HG03565 (cell line): ENCODE measurements around the gene INAVA.

Source experiments
- ATAC-seq: cut with Tn5 transposase; IDR thresholded peaks from one replicate; pipeline ENCODE4 v1.9.1; 2021; ENCODE audit warnings: mild to moderate bottlenecking, moderate library complexity; ENCODE audit not compliant: unreplicated experiment

Gene INAVA

DNA sequence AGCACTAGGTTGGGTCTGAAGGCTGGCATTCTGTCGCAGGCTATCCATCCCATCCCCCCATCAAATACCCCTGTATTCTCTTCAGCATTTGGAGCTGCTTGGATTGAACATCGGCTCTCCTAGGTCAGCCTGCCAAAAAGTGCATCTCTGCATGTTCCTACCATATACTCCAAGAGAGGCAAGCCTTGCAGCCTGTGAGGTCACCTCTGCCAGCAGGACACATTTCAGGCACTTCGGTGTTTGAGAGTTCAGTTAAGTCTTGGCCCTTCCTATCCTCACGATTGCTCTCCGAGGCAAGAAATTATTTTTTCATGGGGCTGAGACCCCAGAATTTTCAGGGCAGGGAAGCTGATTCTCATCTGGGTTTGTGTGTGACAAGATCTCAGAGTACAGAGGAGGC lies 19.3 kb upstream of the INAVA start:
- no peak for ATAC-seq

DNA sequence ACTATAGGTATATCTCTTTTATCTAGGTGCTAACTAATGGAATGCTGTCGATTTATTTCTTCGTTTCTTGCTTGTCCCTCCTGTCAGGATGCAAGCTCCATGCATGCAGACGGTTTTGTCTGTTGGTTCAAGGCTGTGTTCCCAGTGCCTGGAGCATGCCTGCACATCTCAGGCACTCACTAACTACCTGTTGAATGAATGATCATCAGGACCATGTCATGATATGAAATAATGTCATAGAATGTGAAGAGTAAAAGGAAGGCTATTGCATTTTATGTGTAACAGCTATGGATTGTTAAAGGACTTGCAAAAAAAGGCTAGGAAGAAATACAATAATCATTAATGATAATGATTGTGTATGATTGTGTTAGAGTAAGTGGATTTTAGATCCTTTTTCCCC lies 17.7 kb upstream of the INAVA start:
- ATAC-seq = no peak

DNA sequence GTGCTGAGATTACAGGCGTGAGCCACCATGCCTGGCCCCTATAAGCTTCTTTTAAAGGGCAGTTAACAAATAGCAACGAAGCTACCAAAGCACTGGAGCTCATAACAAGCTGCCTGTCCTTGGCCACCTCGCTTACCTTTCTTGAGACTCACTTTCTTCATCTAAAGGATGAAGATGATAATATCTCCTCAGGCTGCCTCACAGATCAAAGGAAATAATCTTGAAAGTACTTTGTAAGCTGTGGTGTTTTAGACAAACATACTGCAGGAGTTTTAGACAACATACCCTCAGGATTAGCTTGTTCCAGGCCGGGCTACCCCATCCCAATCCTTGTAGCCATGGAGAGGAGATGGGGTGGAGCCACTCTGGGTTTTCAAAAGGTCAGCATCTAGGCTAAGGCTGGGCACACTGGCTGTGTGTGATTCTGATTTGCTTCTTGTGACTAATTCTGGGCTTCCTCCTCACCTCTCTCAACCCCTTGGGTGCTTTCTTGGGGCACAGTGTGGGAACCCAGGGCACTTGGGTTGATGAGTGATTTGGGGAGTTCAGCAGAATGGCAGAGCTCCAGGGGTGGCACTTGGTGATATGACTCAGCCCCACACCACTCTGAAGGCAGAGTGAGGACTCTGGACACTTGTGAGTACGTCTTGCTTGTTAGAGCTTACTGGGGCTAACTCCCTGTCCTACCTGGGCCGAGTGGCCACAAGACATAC lies 16.7 kb upstream of the INAVA start:
- peak; percentile 53 for ATAC-seq

DNA sequence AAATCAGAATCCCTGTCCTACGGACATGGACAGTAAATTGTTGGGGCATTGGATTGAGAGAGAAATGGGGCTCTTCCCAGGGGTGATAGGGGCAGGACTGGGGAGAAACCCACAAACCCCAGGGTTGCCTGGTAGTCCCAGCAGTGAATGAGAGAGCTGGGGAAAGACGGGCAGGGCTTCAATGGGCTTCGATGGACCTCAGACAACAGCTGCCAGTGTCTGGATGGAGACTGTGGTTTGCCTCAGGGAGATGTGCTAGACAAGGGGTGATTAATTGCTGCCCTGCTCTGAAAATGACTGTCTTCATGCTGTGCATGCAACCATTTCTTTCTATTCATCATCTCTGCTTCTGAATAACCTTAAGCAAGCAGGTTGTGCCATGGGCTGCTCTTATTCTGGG lies 14.5 kb upstream of the INAVA start:
- no peak for ATAC-seq

DNA sequence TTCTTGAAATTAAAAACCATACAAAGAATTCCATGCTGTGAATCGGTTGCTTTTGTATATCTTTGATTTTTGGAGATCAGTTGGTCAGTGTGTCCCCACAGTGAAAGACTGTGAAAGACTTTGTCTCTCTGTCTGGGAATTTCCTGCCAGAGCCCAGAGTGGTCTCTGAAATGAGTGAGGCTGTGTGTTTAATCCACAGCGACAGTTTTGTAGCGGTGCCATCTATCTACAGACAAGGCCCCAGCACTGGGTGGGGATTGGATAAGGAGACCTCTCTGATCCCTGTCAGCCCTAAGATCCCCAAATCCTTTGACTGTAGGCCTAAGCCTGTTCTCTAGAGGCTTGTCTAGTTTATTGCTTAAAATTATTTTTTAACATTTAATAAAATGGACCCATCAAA lies 11.6 kb upstream of the INAVA start:
- ATAC-seq = no peak

DNA sequence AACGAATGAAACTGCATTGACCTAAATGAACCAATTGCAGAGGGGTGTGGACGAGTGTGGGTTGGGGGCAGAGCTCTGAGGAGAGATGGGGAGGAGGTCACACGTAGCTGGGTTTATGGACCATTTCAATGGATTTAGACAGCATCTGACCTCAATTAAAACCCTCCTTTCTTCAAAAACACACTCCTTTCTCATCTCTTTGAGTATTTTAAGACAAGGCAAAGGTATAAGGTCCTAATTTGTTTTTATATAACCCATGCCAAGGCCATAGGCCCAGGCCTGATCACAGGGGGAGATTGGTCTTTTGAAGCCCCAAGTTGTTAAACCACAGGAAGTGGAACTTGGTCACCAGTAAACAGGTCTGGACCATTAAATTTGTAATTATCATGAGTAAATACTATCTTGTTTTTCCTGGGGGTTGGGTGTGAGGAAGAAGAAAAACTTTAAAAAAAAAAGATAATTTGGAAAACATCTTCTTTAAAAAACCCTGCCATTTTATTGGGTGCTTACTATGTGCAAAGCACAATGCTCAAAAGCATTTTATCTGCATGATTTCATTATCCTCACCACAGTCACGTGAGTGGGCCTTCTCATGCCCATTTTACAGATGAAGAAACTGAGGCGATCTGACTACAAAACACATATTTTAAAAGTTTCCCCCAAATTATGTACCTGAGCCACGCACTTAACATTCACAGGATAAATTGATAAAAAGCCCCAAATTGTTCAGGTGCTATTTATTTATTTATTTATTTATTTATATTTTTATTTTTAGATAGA lies 8.9 kb upstream of the INAVA start:
- no peak for ATAC-seq

DNA sequence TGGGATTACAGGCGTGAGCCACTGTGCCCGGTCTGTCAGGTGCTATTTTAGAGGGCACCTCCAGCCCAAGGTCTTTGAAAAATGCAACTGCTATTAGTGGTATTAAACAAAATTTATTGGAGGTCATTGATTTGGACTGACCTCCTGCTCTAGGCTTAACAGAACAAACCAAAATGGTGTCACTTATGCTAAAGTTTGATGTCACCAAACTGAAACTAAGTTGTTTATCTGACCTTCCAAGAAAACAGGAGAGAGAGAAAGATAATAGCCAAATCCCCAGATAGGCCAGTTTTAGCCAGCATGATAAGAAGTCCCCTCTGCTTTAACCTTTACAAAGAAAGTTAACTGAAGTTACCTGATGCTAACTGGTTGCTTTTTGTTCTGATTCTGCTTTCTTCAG lies 8.1 kb upstream of the INAVA start:
- ATAC-seq = no peak

DNA sequence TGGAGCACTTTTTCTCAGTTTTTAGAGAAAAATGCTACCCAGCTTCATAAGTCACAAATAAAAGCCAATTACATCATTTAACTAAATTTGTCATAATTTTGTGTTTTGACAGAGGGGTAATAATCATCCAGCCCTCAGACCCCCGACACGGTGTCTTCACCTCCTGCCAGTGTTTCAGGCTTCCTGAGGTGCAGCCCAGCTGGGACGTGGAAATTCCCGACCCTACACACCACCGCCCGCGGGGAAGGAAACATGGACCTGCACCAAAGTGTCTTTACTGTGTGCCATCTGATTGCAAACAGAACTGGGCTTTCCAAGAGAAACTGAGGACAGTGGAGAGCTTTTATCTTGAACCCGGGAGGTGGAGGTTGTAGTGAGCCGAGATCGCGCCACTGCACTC lies 7.7 kb upstream of the INAVA start:
- ATAC-seq = no peak

DNA sequence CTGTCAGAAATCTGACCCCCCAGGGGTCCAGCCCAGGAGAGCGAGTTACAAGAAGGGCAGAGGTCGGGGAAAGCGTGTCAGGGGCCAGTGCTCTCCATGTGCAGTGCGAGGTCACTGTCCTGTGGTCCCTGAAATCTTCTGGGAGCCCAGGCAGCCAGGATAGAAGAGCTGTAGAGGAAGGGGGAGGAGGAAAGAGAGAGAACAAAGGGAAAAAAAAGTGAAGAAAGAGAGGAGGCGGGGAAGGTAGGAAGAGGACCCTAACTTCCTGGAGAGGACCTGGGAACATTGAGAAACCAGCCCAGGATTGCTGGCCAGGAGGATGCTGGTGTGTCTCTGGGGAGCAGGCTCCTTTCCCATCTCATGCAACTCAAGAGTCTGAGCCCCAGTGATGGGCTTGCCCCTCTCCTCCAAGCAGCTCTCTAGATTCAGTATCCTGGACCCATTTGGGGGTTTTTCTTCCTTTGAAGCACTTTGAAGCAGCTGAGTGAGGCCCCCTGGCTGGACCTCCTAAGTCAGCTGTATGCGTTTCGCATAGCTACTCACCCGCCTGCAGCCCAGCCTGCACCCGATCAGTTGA lies 6.8 kb upstream of the INAVA start:
- ATAC-seq = no peak

DNA sequence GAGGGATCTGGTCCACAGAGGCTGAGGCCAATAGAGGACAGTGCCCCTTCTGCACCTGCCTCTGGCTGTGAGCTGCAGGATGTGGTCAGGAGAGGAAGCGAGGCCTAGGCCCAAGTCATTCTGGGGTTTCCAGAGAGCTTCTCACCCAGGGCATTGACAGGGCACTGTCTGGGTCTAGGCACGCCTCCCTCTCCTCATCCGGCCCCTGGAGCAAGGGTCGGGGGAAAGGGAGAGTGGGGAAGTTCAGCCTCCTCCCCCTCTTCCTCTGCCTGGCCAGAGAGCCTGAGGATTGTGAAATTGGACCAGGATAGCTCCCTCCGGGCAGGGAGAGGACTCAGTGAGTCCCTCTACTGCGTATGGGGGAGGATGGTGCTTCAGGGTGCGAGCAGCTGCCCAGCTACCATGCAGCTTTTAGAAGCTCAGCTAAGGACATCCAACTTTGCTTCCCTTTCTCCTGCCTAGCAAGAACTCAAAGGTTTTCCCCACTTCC lies 6.3 kb upstream of the INAVA start:
- peak; percentile 81 for ATAC-seq

DNA sequence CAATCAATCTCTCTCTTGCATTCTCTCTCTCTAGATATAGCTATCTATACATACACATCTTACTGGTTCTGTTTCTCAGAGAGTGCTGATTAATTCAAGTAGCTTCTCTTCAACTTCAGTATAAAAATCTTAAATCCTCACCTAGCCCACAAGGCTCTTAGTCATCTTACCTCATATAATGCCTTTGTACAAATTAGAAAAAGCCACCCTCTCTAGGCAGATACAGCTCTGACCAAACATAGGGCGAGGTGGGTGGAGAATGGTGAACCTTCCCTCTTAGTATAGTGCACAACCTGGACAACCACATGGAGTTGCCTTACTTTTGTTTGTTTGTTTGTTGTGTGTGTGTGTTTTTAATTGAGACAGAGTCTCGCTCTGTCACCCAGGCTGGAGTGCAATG lies 5.1 kb upstream of the INAVA start:
- ATAC-seq = no peak

DNA sequence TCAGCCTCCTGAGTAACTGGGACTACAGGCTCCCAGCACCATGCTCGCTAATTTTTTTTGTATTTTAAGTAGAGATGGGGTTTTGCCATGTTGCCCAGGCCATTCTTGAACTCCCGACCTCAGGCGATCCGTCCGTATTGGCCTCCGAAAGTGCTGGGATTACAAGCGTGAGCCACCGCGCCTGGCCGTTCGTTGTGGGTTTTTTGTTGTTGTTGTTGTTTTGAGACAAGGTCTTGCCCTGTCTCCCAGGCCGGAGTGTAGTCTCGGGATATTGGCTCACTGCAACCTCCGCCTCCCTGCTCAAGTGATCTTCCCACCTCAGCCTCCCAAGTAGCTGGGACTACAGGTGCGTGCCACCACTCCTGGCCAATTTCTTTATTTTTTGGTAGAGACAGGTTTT lies 4.7 kb upstream of the INAVA start:
- no peak for ATAC-seq

DNA sequence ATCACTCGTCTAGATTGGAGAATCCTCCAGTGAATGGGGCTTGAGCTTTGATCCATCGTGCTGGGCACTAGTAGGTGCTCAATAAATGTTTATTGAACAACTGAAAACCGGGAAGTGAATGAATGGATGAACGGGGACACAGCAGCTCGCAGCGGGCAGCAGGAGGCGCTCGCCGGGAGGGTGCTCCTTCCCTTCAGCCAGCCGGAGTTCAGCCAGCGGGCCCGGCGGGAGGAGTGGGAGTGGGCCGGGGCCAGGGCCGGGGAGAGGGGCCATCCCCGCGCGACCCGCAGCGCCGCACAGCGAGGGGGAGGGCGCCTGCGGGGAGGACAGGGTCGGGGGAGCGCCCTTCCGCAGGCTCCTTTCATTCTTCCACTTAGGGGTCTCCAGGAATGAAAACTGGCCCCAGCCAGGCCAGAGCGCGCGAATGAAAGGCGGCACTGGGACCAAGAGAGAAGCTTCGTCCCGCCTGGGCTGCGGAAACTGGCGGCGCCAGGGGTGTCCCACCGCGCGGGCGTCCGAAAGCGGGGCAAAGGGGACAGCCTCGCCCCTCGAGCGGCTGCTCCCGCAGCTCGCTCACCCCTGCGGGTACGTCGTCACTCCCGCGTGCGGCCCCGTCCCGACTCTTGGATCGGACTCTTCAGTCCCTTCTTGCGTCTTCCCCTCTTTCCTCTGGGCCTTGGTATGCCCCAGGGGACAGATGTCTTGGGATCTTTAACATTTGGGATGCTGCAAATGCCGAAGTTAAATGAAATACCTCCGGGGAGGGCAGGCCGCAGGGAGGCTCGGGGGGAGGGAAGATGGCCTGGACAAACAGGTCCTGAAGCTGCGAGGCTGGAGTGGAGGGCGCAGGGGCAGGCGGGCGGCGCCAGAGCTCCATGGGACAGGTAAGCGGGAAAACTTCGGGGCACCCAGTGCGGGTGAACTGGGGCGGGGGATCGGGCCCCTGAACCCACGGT lies 3.6 kb upstream of the INAVA start:
- no peak for ATAC-seq

DNA sequence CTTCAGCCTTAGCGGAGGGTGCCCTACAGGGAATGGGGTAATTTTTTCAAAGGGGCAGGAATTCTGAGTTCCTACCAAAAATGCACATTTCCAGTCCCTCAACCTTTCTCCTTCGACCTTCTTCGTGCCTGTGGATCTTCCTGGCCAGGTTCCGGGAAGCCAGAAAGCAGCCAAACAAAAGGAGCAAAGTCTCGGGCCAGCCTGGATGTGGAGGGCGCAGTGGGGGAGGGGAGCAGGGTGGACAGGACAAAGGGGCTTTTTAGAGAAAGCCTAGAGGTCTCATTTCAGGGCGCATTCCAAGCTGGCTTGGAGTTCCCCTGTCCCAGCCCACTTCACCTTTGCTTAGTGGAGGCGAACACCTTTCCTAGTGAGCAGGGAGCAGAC lies 2.9 kb upstream of the INAVA start:
- ATAC-seq = no peak

DNA sequence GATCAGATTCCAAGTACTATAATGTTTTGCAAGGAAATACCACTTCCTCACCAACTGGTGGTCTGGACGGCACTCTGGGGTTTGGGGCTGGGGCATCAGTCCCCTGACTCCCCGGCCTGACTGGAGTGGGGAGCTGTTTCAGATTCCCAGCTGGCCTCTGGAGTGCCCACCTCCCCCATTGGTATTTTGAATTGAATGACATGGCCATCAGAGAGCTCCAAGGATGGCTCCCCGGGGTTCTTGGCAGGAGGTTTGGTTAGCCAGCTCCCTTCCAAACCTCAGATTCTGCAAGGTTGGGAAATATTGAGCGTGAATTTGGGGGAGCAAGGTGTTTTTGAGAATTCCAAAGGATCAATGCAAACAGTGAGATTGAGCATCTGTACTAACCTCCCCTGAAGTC lies 2.2 kb upstream of the INAVA start:
- no peak for ATAC-seq

DNA sequence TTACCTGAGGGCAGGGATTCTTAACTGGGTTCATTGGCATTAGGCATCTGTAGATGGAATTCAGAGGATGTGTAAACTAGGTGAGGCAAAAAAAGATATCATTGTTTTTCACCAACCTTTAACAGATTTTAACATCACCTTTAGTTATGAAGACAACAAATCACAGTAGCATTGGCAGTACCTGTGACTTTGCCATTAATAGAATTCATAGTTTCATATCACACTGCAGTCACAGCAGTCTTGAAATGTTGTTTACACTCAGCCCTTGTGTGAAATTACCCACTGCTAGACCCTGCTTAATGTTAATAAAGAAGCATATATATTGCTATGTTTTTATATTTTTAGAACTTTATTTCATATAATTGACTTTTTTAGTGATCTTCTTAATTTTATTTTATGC lies 1.7 kb upstream of the INAVA start:
- no peak for ATAC-seq

DNA sequence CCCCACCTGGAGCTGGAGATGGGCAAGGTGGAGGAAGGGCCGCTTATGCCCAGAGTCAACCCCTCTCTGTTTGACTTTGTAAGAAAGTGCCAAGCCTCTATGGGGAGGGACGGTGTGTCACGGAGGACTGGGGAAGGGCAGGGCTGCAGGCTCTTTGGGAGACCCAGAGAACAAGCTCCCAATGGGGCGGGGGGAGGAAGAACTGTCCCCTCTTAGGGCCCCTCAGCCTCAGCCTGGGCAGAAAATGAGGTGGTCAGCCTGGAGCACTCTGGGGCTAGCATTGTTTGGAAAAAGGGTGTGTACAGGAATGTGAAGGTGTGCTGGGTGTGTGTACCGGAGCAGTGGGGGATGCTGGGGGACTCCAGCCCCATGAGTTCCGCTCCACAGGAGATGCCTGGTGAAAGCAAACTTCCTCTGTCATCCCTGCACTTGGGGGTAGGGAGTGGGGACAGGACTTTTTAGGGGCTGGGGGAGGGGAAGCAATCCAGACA lies 1.2 kb upstream of the INAVA start:
- no peak for ATAC-seq

DNA sequence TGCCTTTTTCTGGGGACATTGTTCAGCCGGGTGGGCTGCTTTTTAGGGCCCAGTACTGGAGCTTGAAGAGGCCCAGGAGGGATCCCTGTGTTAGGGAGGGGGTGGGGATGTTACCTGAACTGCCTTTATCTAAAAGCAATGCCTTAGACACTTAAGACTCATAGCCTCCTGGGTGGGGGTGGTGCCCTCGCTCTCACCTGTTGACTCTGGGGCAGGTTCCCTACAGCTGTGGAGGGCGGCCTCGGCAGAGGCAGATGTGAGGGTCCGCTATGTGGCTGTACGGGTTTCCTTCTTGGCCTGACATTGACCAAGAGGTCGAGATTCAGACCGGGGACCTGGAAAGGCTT lies 716 bp downstream of the INAVA start:
- ATAC-seq = no peak

DNA sequence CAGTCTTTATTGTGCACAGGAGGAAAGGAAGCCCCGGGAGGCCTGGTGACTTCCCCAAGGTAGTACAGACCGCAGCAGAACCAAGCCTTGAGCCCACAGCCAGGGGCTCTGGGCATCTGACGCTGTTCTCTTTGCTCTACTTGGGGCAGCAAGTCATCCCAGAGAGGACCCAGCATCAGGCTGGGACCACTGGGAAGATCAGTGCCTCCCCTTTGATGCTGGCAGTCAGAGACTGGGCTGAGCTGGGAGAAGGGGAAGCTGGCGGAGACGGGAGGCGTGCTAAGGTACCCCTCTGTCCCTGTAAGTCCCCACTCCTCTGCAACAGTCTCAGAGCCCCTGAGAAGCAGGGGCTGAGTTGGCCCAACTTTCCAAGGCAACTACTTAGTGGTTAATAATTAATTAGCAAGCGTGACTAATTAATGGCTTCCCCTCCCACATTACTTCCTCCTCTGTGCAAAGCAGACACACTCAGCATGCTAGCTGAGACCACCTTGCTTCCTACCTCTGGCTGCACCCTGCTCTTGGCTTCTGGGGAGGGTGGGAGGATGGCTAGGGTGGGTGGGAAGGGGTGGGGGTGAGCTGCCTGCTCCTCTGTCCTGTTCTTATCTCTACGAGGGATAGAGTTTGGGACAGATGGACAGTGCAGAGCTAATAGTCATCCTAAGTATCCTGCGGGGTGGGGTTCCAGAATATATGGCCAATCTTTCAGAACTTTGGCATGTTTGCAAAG lies 1.3 kb downstream of the INAVA start:
- ATAC-seq = no peak

DNA sequence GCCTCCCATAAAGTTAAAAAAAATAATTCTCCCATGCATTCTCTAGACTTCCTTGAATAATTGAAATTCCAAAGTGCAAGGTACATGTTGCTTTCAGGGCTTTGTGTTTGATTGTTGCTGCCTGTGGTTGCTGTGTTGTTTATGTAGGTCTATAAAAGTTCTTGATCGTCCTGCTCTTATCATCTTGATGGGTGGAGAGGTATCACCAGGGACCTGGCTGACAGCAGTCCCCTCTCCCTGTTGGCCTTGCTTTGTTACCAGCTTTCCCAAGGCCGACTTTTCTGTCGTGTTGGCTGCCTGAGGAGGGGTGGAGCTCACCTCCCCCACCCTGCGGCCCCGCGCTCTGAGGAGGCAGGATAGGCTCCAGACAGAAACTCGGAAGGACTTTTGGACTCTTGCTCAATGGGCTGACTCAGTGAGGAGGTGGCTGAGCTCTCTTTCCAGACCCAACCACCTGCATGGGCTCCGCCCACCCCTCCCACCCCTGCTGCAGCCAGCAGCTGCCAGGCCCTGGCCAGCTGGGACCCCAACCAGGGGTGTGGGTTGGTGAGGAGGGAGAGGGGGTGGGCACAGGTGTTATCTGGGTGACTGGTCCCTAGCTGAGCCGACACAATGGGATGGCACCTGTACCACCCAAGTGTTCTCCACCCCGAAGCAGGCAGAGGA lies 2.0 kb downstream of the INAVA start:
- no peak for ATAC-seq
